Measurements from ENCODE around the gene ATP6V0A1.

GRCh38 chr17:42467889-42468288 is 9.2 kb downstream of the ATP6V0A1 start:
- TF ChIP-seq CTCF (IDR thresholded peaks at IDR 0.05; ENCODE audit: low read depth, low read length, missing input control) (no peak), MAX (IDR thresholded peaks at IDR 0.05) (no peak), JUND (IDR thresholded peaks at IDR 0.05) (no peak), EGR1 (IDR thresholded peaks at IDR 0.05; ENCODE audit: low read depth in 2 of 2) (no peak), SP1 (IDR thresholded peaks at IDR 0.05) (no peak)
